Hepatocyte (in vitro differentiated cells): Measurements from ENCODE around the gene ELMOD3.

Experiments used
- CTCF ChIP-seq: fragments of 200-600 bp; sonication (generic); IDR thresholded peaks from 2 replicates; pipeline ENCODE4 v1.5.1; 2016; ENCODE audit warnings: antibody characterized with exemption, mild to moderate bottlenecking; ENCODE audit not compliant: poor library complexity
- EZH2 ChIP-seq: fragments of 200-600 bp; sonication (generic); IDR thresholded peaks from 2 replicates; pipeline ENCODE4 v1.6.1; 2016; ENCODE audit warnings: antibody characterized with exemption, mild to moderate bottlenecking, borderline replicate concordance
- EZH2phosphoT487 ChIP-seq: fragments of 200-600 bp; sonication (generic); IDR thresholded peaks from one replicate; pipeline ENCODE4 v1.6.1; 2018; ENCODE audit warnings: antibody characterized with exemption, mild to moderate bottlenecking, low read depth, moderate library complexity; ENCODE audit not compliant: unreplicated experiment, severe bottlenecking

DNA sequence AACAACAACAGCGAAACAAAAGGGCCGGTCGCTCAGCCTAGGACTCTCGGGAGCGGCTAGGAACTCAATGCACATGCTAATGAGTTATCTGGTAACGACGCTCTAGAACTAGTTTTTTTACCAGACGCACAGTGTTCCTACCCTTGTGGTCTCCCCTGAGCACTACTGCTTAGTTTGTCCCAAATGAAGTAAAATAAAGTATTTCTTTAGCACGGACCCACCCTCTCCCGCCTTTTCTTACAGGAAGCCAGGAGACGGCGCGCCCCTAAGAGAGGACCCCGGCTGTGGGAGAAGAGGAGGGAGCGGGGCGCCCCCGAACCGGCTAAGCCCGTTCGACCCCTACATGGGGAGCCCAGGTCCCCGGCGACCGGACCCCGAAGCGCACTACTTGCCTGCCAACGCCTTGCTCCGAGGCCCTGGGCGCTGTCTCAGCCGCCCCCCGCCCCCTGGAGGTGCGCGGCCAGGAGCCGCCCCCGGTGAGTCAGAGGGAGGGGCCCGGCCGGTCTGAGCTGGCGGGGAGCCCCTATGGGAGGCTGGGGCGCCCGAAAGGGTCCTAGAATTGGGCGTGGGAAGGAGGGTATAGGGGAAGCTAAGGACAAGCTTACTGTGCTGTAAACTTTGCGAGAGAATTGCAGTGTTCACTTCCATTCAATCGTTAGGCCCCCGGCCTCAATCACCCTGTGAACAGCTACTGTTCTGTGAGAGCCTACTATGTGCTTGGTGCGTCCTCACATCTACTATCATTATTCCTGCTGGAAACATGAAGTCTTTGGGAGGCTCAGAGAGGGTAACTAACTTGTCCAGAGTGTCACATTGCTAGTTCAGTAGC lies 59.2 kb downstream of the ELMOD3 start:
- no peak for TF ChIP-seq EZH2
- TF ChIP-seq CTCF: no peak
- TF ChIP-seq EZH2phosphoT487: no peak
